A673 (cell line): ENCODE results near the gene COL4A1. TPM values are rescaled to one million over a fixed set of nuclear protein-coding genes. Genes with fewer than 3 reads are reported as not detected.

ENCODE experiments used
- BruUV-seq: library from RNA; stranded (reverse); fragments of 400-500 nt; replicated peaks from 2 replicates; lab custom pipeline; 2021; lab: Mats Ljungman, UMichigan
- CTCF ChIA-PET: fragments of 300-600 bp; sonication (Branson Sonifier 250); formaldehyde crosslinking; loops from one replicate; lab custom pipeline; 2022; ENCODE audit warnings: antibody characterized with exemption; lab: Charles Lee
- POLR2A ChIA-PET: fragments of 300-600 bp; sonication (Branson Sonifier 250); formaldehyde crosslinking; loops from one replicate; lab custom pipeline; 2022; ENCODE audit warnings: antibody characterized with exemption; ENCODE audit not compliant: low non-redundant PET; lab: Charles Lee
- DNase-seq: peaks from one replicate; pipeline ENCODE4 v3.0.0-alpha.2; 2015; ENCODE audit warnings: low spot score
- H3K27ac ChIP-seq: fragments of 200-600 bp; sonication (generic); 2 replicates; pipeline ENCODE4 v1.5.1; 2016; ENCODE audit warnings: mixed run types, low read depth, mild to moderate bottlenecking, mixed read lengths, antibody characterized with exemption, low read length; ENCODE audit not compliant: poor library complexity, severe bottlenecking
- H3K27me3 ChIP-seq: fragments of 200-600 bp; sonication (generic); replicated peaks from 2 replicates; pipeline ENCODE4 v1.6.1; 2017; ENCODE audit warnings: mixed run types, low read depth, mild to moderate bottlenecking, mixed read lengths, antibody characterized with exemption, low read length; ENCODE audit not compliant: insufficient read depth, poor library complexity
- H3K36me3 ChIP-seq: fragments of 200-600 bp; sonication (generic); 2 replicates; pipeline ENCODE4 v1.6.1; 2016; ENCODE audit warnings: mixed run types, mild to moderate bottlenecking, mixed read lengths, antibody characterized with exemption, low read length; ENCODE audit not compliant: insufficient read depth, poor library complexity, severe bottlenecking
- H3K4me1 ChIP-seq: fragments of 200-600 bp; sonication (generic); 2 replicates; pipeline ENCODE4 v1.6.1; 2017; ENCODE audit warnings: mixed run types, mild to moderate bottlenecking, mixed read lengths, antibody characterized with exemption, low read length; ENCODE audit not compliant: insufficient read depth, poor library complexity, severe bottlenecking
- H3K4me3 ChIP-seq: fragments of 200-600 bp; sonication (generic); 2 replicates; pipeline ENCODE4 v1.5.1; 2016; ENCODE audit warnings: low read depth, mixed run types, mild to moderate bottlenecking, mixed read lengths, low read length; ENCODE audit not compliant: poor library complexity, severe bottlenecking
- H3K9me3 ChIP-seq: fragments of 200-600 bp; sonication (generic); 2 replicates; pipeline ENCODE4 v1.6.1; 2016; ENCODE audit warnings: mixed run types, low read depth, mild to moderate bottlenecking, mixed read lengths, antibody characterized with exemption, low read length; ENCODE audit not compliant: poor library complexity, severe bottlenecking
- EZH2 ChIP-seq: fragments of 200-600 bp; sonication (generic); IDR thresholded peaks from 2 replicates; pipeline ENCODE4 v1.6.1; 2017; ENCODE audit warnings: borderline replicate concordance, low read depth, mild to moderate bottlenecking, mixed read lengths, antibody characterized with exemption, low read length; ENCODE audit not compliant: poor library complexity, severe bottlenecking
- intact Hi-C: fragments of 100-400 bp; cut with micrococcal nuclease; formaldehyde crosslinking; loops from one replicate; pipeline ENCODE4 v1.10.0; 2022; ENCODE audit not compliant: unreplicated experiment
- total RNA-seq: library from RNA; stranded (reverse); gene quantifications from 2 replicates; pipeline ENCODE4 v1.2.3, GENCODE V29; 2021
- TF ChIP-seq, protein P1 (sequence below): fragments of 300-800, 200-600 bp; sonication (generic); conservative IDR thresholded peaks from 2 replicates; pipeline ENCODE4 v1.5.1; 2017; ENCODE audit warnings: low read depth, mild to moderate bottlenecking, antibody characterized with exemption, low read length, moderate library complexity, mixed read lengths

COL4A1 gene
- total RNA-seq, 1 experiment from 2014 or later: 83.9 TPM

GRCh38 chr13:110168999-110169933 is 137.7 kb downstream of the COL4A1 start:
- no peak overlapping the region for H3K27ac ChIP-seq
- no TSS peak for BruUV-seq
- H3K9me3 ChIP-seq: no peaks in the 10 kb centered on the region
- TF ChIP-seq, protein P1, sequence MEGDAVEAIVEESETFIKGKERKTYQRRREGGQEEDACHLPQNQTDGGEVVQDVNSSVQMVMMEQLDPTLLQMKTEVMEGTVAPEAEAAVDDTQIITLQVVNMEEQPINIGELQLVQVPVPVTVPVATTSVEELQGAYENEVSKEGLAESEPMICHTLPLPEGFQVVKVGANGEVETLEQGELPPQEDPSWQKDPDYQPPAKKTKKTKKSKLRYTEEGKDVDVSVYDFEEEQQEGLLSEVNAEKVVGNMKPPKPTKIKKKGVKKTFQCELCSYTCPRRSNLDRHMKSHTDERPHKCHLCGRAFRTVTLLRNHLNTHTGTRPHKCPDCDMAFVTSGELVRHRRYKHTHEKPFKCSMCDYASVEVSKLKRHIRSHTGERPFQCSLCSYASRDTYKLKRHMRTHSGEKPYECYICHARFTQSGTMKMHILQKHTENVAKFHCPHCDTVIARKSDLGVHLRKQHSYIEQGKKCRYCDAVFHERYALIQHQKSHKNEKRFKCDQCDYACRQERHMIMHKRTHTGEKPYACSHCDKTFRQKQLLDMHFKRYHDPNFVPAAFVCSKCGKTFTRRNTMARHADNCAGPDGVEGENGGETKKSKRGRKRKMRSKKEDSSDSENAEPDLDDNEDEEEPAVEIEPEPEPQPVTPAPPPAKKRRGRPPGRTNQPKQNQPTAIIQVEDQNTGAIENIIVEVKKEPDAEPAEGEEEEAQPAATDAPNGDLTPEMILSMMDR: no peak
- no peak for TF ChIP-seq EZH2
- peaks cover 4% of the 10 kb centered on the region for H3K36me3 ChIP-seq
- DNase-seq: no peak
- POLR2A ChIA-PET: no interaction called here
- H3K4me3 ChIP-seq: no peak overlapping the region
- H3K27me3 ChIP-seq: no peaks in the 10 kb centered on the region
- intact Hi-C loops: no loop called here
- CTCF ChIA-PET: no interaction called here
- H3K4me1 ChIP-seq: no peaks in the 10 kb centered on the region

- Histone ChIP-seq H3K9me3 (no peaks in the 10 kb centered on the region), H3K4me3 (no peak overlapping the region), H3K27me3 (no peaks in the 10 kb centered on the region), H3K36me3 (peaks cover 7% of the 10 kb centered on the region), H3K4me1 (no peaks in the 10 kb centered on the region), H3K27ac (no peak overlapping the region)
- intact Hi-C loops: no loop called here
- CTCF ChIA-PET: no interaction called here
- no peak for DNase-seq
- TF ChIP-seq EZH2: no peak
- TF ChIP-seq, protein P1: no peak
- BruUV-seq: no TSS peak
- POLR2A ChIA-PET: no interaction called here
These were observed 140.4 kb downstream of the COL4A1 start for GRCh38 chr13:110166598-110166997.

- H3K4me1 ChIP-seq: no peaks in the 10 kb centered on the region
- ChIA-PET POLR2A (no interaction called here), CTCF (no interaction called here)
- no peak overlapping the region for H3K4me3 ChIP-seq
- BruUV-seq: no TSS peak
- no peaks in the 10 kb centered on the region for H3K9me3 ChIP-seq
- H3K27me3 ChIP-seq: no peaks in the 10 kb centered on the region
- intact Hi-C loops: no loop called here
- H3K36me3 ChIP-seq: peaks cover 12% of the 10 kb centered on the region
- no peak for DNase-seq
- H3K27ac ChIP-seq: no peak overlapping the region
- no peak for TF ChIP-seq EZH2
- TF ChIP-seq, protein P1: no peak
These were observed 142.3 kb downstream of the COL4A1 start for GRCh38 chr13:110164706-110165105.
